Cardiac fibroblast (primary cell): ENCODE measurements around the gene C3orf20.

ENCODE experiments used
- DNase-seq, 2 donors: peaks; one replicate each; pipeline versions ENCODE4 v3.0.0 to v3.0.0-alpha.2; 2010; ENCODE audit warnings: low read depth in 2 of 2
- H3K4me3 ChIP-seq, 2 donors: replicated peaks in 1 of 2; 1 replicate in 1 of 2; 2 replicates in 1 of 2; pipeline ENCODE4 v1.5.1; 2011; ENCODE audit warnings: low read depth in 2 of 2, low read length in 2 of 2, mild to moderate bottlenecking in 2 of 2, moderate library complexity in 1 of 2
- CTCF ChIP-seq: IDR thresholded peaks from one replicate; pipeline ENCODE4 v1.5.1; 2011; ENCODE audit warnings: low read depth, mild to moderate bottlenecking, low read length, inconsistent platforms

Gene C3orf20

GRCh38 chr3:14680115-14680514 lies 5.2 kb downstream of the C3orf20 start:
- no peak for DNase-seq
- no peak for TF ChIP-seq CTCF
- no peak overlapping the region for H3K4me3 ChIP-seq

GRCh38 chr3:14680716-14681115 lies 5.8 kb downstream of the C3orf20 start:
- no peak for TF ChIP-seq CTCF
- H3K4me3 ChIP-seq, result no peak overlapping the region
- DNase-seq, result peak; percentile 27 to 62

- no peak for TF ChIP-seq CTCF
- no peak overlapping the region for H3K4me3 ChIP-seq
- no peak for DNase-seq
Measured at GRCh38 chr3:14684447-14684846, 9.5 kb downstream of the C3orf20 start.

GRCh38 chr3:14685179-14685578 lies 10.2 kb downstream of the C3orf20 start:
- no peak overlapping the region for H3K4me3 ChIP-seq
- TF ChIP-seq CTCF, result no peak
- no peak for DNase-seq

- no peak for TF ChIP-seq CTCF
- DNase-seq, result no peak
- H3K4me3 ChIP-seq, result no peak overlapping the region
Measured at GRCh38 chr3:14687360-14687759, 12.4 kb downstream of the C3orf20 start.

- TF ChIP-seq CTCF, result no peak
- no peak overlapping the region for H3K4me3 ChIP-seq
- no peak for DNase-seq
Measured at GRCh38 chr3:14688525-14688924, 13.6 kb downstream of the C3orf20 start.

GRCh38 chr3:14689247-14689980 lies 14.5 kb downstream of the C3orf20 start:
- DNase-seq, result no peak
- H3K4me3 ChIP-seq, result no peak overlapping the region
- TF ChIP-seq CTCF, result no peak
